ENCODE results near the gene HINFP.

DNA sequence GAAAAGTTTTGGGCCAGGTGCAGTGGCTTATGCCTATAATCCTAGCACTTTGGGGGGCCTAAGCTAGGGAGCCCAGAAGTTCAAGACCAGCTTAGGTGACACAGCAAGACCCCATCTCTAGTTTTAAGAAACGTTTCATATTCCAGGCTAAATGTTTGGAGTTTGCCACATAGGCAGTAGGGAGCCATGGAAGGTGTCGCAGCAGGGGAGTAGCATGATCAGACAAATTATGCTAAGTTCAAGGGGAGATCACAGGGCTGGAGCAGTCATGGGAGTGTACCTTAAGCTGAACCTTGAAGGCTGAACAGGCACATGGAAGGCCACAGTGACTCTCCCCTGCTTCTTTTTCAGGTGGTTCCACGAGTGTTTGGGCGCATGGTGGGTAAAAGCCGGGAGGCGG is 58.0 kb downstream of the HINFP start:
- TF ChIP-seq TCF4 (CRISPR knock-in tag; IDR thresholded peaks at IDR 0.05; ENCODE audit: borderline replicate concordance) (no peak), BACH2 (CRISPR knock-in tag; IDR thresholded peaks at IDR 0.05; ENCODE audit: borderline replicate concordance) (no peak), SNAI2 (CRISPR knock-in tag; IDR thresholded peaks at IDR 0.05) (no peak), PPARA (CRISPR knock-in tag; IDR thresholded peaks at IDR 0.05; ENCODE audit: borderline replicate concordance) (no peak), OSR1 (CRISPR knock-in tag; IDR thresholded peaks at IDR 0.05) (no peak), CSDC2 (CRISPR knock-in tag; IDR thresholded peaks at IDR 0.05) (no peak), ZFP30 (CRISPR knock-in tag; IDR thresholded peaks at IDR 0.05) (no peak), ZFP3 (CRISPR knock-in tag; IDR thresholded peaks at IDR 0.05) (no peak), ZNF8 (CRISPR knock-in tag; IDR thresholded peaks at IDR 0.05) (no peak), ESRRG (CRISPR knock-in tag; IDR thresholded peaks at IDR 0.05) (no peak)
- TF ChIP-seq, protein P1, sequence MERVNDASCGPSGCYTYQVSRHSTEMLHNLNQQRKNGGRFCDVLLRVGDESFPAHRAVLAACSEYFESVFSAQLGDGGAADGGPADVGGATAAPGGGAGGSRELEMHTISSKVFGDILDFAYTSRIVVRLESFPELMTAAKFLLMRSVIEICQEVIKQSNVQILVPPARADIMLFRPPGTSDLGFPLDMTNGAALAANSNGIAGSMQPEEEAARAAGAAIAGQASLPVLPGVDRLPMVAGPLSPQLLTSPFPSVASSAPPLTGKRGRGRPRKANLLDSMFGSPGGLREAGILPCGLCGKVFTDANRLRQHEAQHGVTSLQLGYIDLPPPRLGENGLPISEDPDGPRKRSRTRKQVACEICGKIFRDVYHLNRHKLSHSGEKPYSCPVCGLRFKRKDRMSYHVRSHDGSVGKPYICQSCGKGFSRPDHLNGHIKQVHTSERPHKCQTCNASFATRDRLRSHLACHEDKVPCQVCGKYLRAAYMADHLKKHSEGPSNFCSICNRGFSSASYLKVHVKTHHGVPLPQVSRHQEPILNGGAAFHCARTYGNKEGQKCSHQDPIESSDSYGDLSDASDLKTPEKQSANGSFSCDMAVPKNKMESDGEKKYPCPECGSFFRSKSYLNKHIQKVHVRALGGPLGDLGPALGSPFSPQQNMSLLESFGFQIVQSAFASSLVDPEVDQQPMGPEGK (CRISPR knock-in tag; IDR thresholded peaks at IDR 0.05; ENCODE audit: borderline replicate concordance) = no peak
- TF ChIP-seq, protein P2, sequence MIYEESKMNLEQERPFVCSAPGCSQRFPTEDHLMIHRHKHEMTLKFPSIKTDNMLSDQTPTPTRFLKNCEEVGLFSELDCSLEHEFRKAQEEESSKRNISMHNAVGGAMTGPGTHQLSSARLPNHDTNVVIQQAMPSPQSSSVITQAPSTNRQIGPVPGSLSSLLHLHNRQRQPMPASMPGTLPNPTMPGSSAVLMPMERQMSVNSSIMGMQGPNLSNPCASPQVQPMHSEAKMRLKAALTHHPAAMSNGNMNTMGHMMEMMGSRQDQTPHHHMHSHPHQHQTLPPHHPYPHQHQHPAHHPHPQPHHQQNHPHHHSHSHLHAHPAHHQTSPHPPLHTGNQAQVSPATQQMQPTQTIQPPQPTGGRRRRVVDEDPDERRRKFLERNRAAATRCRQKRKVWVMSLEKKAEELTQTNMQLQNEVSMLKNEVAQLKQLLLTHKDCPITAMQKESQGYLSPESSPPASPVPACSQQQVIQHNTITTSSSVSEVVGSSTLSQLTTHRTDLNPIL (CRISPR knock-in tag; IDR thresholded peaks at IDR 0.05; ENCODE audit: low read depth) = no peak
